Retinal pigment epithelial cell (primary cell): Measurements from ENCODE around the gene IL31RA.

Experiments used
- DNase-seq: peaks from one replicate; pipeline ENCODE4 v3.0.0-alpha.2; 2010; ENCODE audit warnings: low read depth
- H3K4me3 ChIP-seq: 2 replicates; pipeline ENCODE4 v1.5.1; 2011; ENCODE audit warnings: mild to moderate bottlenecking, low read length, control low read depth, moderate library complexity
- TF ChIP-seq, protein P1 (sequence below): conservative IDR thresholded peaks from 2 replicates; pipeline ENCODE4 v1.5.1; 2011; ENCODE audit warnings: low read depth, low read length, control low read depth, inconsistent platforms

The IL31RA gene

DNA sequence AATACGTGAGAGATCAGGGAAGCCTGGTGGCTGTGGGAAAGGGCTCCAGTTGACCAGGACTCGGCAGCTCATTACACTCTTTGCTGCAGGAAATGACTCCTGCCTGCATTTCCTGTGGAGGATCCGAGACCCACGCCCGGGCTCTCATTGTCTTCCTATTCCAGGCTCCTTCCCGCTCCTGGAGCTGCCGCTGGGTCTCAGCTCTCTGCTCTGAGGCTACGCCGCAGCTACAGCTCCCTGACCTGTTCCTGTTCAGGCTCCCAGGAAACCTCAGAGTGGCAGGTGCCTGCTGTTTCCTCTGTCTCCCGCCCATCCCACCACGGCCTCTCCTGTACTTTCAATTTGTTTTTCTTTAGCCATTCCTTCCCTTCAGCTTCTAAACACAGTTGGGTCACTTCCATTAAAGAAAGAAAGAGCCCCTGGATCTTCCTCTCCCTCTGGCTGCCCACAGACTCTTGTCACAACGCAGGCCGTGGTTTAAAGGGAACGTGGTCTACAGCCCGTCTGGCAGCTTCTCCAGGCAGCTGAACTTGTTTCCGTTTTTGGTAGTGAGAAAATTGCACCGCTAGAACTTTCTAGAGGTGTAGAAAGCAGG lies 72.1 kb downstream of the IL31RA start:
- no peak overlapping the region for H3K4me3 ChIP-seq
- DNase-seq = no peak

DNA sequence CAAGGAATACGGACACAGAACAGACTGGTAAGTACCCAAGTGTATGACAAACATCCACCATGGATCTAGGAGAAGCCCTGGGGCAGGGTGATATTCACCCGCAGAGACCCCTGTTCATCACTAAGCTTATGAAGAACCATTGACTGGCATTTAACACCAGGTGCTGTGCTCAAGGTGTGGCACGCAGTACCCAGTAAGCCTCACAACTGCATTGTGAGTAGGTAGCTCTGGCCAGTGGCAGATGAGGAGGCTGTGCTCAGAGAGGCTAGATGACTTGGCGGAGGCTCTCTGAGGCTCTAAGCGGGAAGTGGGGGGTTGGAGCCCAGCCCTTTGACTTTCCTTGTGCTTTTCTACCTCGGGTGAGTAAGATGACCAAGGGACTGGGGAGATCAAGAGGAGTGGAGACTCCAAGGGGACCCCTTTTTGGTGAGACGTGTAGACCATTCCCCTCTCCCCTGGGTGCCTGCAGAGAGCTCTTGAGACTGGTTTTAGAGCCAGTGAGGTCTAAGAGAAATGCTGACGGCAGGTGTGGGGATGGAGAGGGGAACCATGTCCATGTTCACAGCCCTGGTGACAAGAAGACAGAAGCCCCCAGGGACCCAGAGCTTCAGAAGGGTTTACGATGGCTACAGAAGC lies 72.8 kb downstream of the IL31RA start:
- no peak for DNase-seq
- H3K4me3 ChIP-seq = no peak overlapping the region
- TF ChIP-seq, protein P1, sequence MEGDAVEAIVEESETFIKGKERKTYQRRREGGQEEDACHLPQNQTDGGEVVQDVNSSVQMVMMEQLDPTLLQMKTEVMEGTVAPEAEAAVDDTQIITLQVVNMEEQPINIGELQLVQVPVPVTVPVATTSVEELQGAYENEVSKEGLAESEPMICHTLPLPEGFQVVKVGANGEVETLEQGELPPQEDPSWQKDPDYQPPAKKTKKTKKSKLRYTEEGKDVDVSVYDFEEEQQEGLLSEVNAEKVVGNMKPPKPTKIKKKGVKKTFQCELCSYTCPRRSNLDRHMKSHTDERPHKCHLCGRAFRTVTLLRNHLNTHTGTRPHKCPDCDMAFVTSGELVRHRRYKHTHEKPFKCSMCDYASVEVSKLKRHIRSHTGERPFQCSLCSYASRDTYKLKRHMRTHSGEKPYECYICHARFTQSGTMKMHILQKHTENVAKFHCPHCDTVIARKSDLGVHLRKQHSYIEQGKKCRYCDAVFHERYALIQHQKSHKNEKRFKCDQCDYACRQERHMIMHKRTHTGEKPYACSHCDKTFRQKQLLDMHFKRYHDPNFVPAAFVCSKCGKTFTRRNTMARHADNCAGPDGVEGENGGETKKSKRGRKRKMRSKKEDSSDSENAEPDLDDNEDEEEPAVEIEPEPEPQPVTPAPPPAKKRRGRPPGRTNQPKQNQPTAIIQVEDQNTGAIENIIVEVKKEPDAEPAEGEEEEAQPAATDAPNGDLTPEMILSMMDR = no peak

More for the DNA sequence above, 72.1 kb downstream of the IL31RA start:
- TF ChIP-seq, protein P1 = no peak

DNA sequence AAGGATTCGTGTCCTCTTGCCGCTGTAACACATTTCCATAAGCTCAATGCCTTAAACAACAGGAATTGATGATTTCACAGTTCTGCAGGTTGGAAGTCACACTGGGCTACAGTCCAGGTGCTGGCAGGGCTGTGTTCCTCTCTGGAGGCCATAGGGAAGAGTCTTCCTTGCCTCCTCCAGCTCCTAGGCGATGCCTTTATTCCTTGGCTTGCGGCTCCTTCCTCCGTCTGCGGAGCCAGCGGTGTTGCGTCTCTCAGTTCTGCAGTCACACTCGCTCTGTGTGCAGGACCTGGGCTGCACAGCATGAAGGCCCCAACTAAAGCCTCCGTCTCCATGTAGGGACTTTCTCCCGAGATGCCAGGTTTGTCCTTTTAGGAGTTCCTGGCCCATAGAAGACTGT lies 73.6 kb downstream of the IL31RA start:
- no peak overlapping the region for H3K4me3 ChIP-seq
- TF ChIP-seq, protein P1 = no peak
- DNase-seq = no peak

DNA sequence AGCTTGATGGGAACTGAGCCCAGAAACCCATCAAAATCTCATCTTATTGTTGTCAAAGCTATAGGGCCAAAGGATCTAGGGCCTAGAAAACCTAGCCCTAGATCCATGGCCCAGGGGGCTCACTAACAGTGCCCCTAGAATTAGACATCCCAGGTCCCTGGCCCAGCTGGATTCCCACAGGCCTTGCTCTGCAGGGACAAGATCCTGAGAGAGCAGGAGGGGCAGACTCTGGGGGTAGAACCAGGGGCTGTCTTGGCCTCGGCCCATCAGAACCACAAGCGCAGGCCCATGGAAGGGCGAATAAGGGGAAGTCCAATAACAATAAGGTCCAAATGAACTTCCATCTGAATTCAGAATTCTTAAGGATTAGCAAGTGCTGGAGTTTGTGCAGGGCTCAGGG lies 74.0 kb downstream of the IL31RA start:
- DNase-seq = no peak
- H3K4me3 ChIP-seq = no peak overlapping the region
- TF ChIP-seq, protein P1 = no peak

DNA sequence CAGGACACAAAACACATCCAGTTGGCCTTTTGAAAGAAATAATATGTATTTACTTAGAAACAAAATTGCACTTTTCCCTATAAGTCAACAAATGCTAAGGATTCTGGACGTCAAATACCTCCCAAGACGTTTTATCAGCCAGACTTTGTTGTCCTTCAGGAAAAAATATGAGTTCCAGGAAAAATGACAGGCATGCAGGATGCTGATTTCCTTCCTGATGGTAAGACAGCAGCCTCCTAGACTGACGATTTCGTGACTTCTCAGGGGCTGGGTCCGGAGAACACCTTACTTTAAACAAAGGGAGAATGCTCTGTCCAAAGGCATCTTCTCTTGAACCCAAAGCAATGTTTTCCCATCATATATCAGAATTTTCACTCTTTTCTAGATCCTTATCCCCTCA lies 74.6 kb downstream of the IL31RA start:
- TF ChIP-seq, protein P1 = no peak
- no peak for DNase-seq
- no peak overlapping the region for H3K4me3 ChIP-seq

DNA sequence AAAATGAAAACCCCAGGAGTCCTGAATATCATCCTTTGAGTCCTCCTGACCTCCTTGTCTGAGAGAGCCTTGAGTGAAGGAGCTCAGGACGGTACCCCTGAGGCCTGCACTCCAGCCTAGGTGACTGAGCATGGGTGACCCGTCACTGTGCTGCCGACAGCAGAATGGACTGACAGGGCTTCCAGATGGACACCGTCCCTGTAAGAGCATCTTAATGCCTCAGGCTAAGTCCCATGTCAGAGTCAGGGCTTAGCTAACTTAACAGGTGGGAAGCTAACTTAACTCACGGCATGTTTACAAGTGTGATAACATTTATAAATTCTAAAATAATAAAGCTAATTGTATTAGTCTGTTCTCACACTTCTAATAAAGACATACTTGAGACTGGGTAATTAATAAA lies 75.3 kb downstream of the IL31RA start:
- TF ChIP-seq, protein P1 = no peak
- no peak overlapping the region for H3K4me3 ChIP-seq
- DNase-seq = no peak
